Stimulated activated CD4-positive, alpha-beta T cell treated with anti-CD3 and anti-CD28 coated beads, Interleukin-2, amount 100 ng/mL, for 48 hours (primary cell): ENCODE results near the gene CHRM1.

Experiments used
- DNase-seq, 2 donors: peaks; one replicate each; pipeline ENCODE4 v3.0.0-alpha.2; 2020

CHRM1 gene

GRCh38 chr11:62902932-62903331 lies 18.2 kb downstream of the CHRM1 start:
- DNase-seq, result no peak

GRCh38 chr11:62898027-62898426 lies 23.1 kb downstream of the CHRM1 start:
- no peak for DNase-seq

- no peak for DNase-seq
These were observed 23.9 kb downstream of the CHRM1 start for GRCh38 chr11:62897311-62897710.

- DNase-seq, result no peak
These were observed 25.1 kb downstream of the CHRM1 start for GRCh38 chr11:62896049-62896448.

- no peak for DNase-seq
These were observed 25.7 kb downstream of the CHRM1 start for GRCh38 chr11:62895501-62895900.

GRCh38 chr11:62892077-62892922 lies 28.9 kb downstream of the CHRM1 start:
- no peak for DNase-seq

GRCh38 chr11:62889484-62890437 lies 31.4 kb downstream of the CHRM1 start:
- no peak for DNase-seq

GRCh38 chr11:62889126-62889483 lies 32.1 kb downstream of the CHRM1 start:
- DNase-seq, result no peak

GRCh38 chr11:62888406-62888805 lies 32.8 kb downstream of the CHRM1 start:
- no peak for DNase-seq

- no peak for DNase-seq
These were observed 35.9 kb downstream of the CHRM1 start for GRCh38 chr11:62885137-62885750.

GRCh38 chr11:62883673-62884072 lies 37.5 kb downstream of the CHRM1 start:
- DNase-seq, result no peak

GRCh38 chr11:62882788-62883501 lies 38.2 kb downstream of the CHRM1 start:
- no peak for DNase-seq

- no peak for DNase-seq
These were observed 38.8 kb downstream of the CHRM1 start for GRCh38 chr11:62882431-62882749.

GRCh38 chr11:62881579-62882430 lies 39.4 kb downstream of the CHRM1 start:
- peak; percentile 89 to 91 for DNase-seq

- DNase-seq, result peak; percentile 77 to 81
These were observed 40.2 kb downstream of the CHRM1 start, which contains the start of gene SLC3A2 for GRCh38 chr11:62880803-62881578. SLC3A2 (plus strand) TSS chr11:62880896; CDS start chr11:62881024, 128 bp downstream.

- peak; percentile 40 to 49 for DNase-seq
These were observed 40.8 kb downstream of the CHRM1 start for GRCh38 chr11:62880231-62880802.

GRCh38 chr11:62879235-62879978 lies 41.8 kb downstream of the CHRM1 start:
- DNase-seq, result no peak

- no peak for DNase-seq
These were observed 44.5 kb downstream of the CHRM1 start for GRCh38 chr11:62876712-62877111.

GRCh38 chr11:62875698-62876478 lies 45.3 kb downstream of the CHRM1 start:
- no peak for DNase-seq
